Measurements from ENCODE around the gene CENPF.

Gene CENPF

DNA sequence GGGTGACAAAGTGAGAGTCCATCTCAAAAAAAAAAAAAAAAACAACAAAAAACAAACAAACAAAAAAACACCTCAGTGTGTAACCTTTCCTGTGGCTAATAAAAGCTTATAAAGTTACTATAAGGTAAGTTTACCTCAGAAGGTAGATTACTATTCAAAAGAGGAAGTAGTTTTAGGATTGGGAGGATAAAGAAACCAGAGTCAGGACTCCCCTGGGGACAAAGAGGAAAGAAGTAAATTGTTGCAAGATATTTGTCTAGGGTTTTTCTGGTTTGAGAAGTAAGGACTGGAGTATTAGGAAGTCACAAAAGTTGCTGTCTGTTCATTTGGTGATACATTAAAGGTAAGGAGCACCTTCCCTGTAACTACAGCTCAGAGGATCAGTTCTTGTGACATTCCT lies 23.8 kb upstream of the CENPF start:
- Histone ChIP-seq H3K4me1 (ENCODE audit: insufficient read depth, low read length) (peaks cover 5% of the 10 kb centered on the region; the same call in 1 of the 2 replicates), H3K4me3 (ENCODE audit: low read depth in 1 of 2, low read length in 2 of 2) (no peak overlapping the region), H3K9ac (ENCODE audit: low read depth, low read length) (no peak overlapping the region), H3K27me3 (ENCODE audit: insufficient read depth, low read length, poor library complexity) (no peaks in the 10 kb centered on the region), H3K36me3 (ENCODE audit: insufficient read depth, low read length) (no peaks in the 10 kb centered on the region), H3K4me2 (ENCODE audit: insufficient read depth, low read length) (no peak overlapping the region), H3K27ac (ENCODE audit: low read length) (no peak overlapping the region), H4K20me1 (ENCODE audit: insufficient read depth, low read length) (no peaks in the 10 kb centered on the region), H3K79me2 (ENCODE audit: insufficient read depth, low read length) (no peaks in the 10 kb centered on the region), H3K9me3 (ENCODE audit: insufficient read depth, low read length, severe bottlenecking) (peaks cover 17% of the 10 kb centered on the region), H2AFZ (ENCODE audit: low read depth, low read length) (no peak overlapping the region)
- TF ChIP-seq EZH2 (IDR thresholded peaks at IDR 0.05; ENCODE audit: borderline replicate concordance, low read depth, low read length, severe bottlenecking) = no peak
- TF ChIP-seq, protein P1, sequence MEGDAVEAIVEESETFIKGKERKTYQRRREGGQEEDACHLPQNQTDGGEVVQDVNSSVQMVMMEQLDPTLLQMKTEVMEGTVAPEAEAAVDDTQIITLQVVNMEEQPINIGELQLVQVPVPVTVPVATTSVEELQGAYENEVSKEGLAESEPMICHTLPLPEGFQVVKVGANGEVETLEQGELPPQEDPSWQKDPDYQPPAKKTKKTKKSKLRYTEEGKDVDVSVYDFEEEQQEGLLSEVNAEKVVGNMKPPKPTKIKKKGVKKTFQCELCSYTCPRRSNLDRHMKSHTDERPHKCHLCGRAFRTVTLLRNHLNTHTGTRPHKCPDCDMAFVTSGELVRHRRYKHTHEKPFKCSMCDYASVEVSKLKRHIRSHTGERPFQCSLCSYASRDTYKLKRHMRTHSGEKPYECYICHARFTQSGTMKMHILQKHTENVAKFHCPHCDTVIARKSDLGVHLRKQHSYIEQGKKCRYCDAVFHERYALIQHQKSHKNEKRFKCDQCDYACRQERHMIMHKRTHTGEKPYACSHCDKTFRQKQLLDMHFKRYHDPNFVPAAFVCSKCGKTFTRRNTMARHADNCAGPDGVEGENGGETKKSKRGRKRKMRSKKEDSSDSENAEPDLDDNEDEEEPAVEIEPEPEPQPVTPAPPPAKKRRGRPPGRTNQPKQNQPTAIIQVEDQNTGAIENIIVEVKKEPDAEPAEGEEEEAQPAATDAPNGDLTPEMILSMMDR (IDR thresholded peaks at IDR 0.05; ENCODE audit: borderline replicate concordance, extremely low read depth, low read length, poor library complexity, severe bottlenecking) = no peak
- no peak for DNase-seq
- no peak for ATAC-seq (ENCODE audit: insufficient read depth, low read depth)

DNA sequence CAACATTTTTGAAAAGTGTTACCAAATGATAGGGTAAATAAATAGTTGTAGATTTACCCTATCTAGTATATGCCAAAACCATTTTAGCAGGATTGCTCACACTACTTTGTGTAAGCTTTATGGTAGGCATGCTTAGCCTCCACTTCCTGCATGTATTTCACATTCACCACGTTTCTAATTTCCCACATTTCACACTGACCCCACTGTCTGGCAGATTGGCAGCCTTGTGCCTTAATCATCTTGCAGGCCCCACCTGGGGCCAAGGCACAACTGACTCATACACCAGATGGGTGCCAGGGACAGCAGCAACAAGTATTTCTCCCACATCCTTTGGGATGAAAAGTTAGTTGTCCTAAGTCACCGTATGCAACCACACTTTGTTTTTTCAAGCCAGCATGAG lies 21.2 kb upstream of the CENPF start:
- H3K27ac ChIP-seq (ENCODE audit: low read length) = no peak overlapping the region
- H3K36me3 ChIP-seq (ENCODE audit: insufficient read depth, low read length) = no peaks in the 10 kb centered on the region
- TF ChIP-seq, protein P1 (IDR thresholded peaks at IDR 0.05; ENCODE audit: borderline replicate concordance, extremely low read depth, low read length, poor library complexity, severe bottlenecking) = no peak
- no peak for TF ChIP-seq EZH2 (IDR thresholded peaks at IDR 0.05; ENCODE audit: borderline replicate concordance, low read depth, low read length, severe bottlenecking)
- ATAC-seq (ENCODE audit: insufficient read depth, low read depth) (0 out of 3 replicates have a peak, but pooled peaks have one; percentile 31), DNase-seq (no peak)
- no peak overlapping the region for H3K4me2 ChIP-seq (ENCODE audit: insufficient read depth, low read length)
- H4K20me1 ChIP-seq (ENCODE audit: insufficient read depth, low read length) = no peaks in the 10 kb centered on the region
- no peaks in the 10 kb centered on the region for H3K27me3 ChIP-seq (ENCODE audit: insufficient read depth, low read length, poor library complexity)
- H3K4me3 ChIP-seq (ENCODE audit: low read depth in 1 of 2, low read length in 2 of 2) = no peak overlapping the region
- H3K9me3 ChIP-seq (ENCODE audit: insufficient read depth, low read length, severe bottlenecking) = peaks cover 5% of the 10 kb centered on the region
- no peak overlapping the region for H3K9ac ChIP-seq (ENCODE audit: low read depth, low read length)
- peaks cover 5% of the 10 kb centered on the region; the same call in 1 of the 2 replicates for H3K4me1 ChIP-seq (ENCODE audit: insufficient read depth, low read length)
- H2AFZ ChIP-seq (ENCODE audit: low read depth, low read length) = peak overlapping the region; percentile 34; the same call in 1 of the 2 replicates
- no peaks in the 10 kb centered on the region for H3K79me2 ChIP-seq (ENCODE audit: insufficient read depth, low read length)

DNA sequence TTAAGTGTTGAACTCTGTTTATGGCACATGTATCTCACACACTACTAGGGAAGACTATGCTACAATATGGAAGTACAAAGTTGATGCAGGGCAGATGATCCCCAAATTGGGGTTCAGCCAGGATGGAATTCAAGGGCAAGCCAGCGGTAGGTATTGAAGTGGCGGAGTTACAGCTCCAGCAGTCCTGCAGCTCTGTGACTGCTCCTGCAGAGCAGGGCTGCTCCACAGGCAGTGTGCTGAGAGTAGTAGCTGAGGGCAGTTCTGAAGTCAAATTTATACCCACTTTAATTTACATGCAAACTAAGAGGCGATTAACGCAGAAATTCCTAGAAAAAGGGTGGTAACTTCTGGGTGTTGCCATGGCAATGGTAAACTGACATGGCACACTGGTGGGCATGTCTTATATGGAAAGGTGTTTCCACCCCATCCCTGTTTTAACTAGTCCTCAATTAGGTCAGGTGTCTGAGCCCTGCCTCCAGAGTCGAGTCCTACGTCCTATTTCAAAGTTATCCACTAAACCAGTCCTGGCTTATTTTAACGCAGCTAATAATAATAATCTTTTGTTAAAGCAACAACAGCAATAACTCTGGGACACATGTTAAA lies 20.6 kb upstream of the CENPF start:
- H3K27me3 ChIP-seq (ENCODE audit: insufficient read depth, low read length, poor library complexity) = no peaks in the 10 kb centered on the region
- H2AFZ ChIP-seq (ENCODE audit: low read depth, low read length) = no peak overlapping the region
- no peak overlapping the region for H3K4me2 ChIP-seq (ENCODE audit: insufficient read depth, low read length)
- no peak overlapping the region for H3K27ac ChIP-seq (ENCODE audit: low read length)
- no peaks in the 10 kb centered on the region for H3K79me2 ChIP-seq (ENCODE audit: insufficient read depth, low read length)
- H4K20me1 ChIP-seq (ENCODE audit: insufficient read depth, low read length) = no peaks in the 10 kb centered on the region
- no peak for DNase-seq
- peaks cover 5% of the 10 kb centered on the region; the same call in 1 of the 2 replicates for H3K4me1 ChIP-seq (ENCODE audit: insufficient read depth, low read length)
- no peak overlapping the region for H3K9ac ChIP-seq (ENCODE audit: low read depth, low read length)
- TF ChIP-seq EZH2 (IDR thresholded peaks at IDR 0.05; ENCODE audit: borderline replicate concordance, low read depth, low read length, severe bottlenecking) = no peak
- TF ChIP-seq, protein P1 (IDR thresholded peaks at IDR 0.05; ENCODE audit: borderline replicate concordance, extremely low read depth, low read length, poor library complexity, severe bottlenecking) = no peak
- H3K36me3 ChIP-seq (ENCODE audit: insufficient read depth, low read length) = no peaks in the 10 kb centered on the region
- no peak overlapping the region for H3K4me3 ChIP-seq (ENCODE audit: low read depth in 1 of 2, low read length in 2 of 2)
- no peak for ATAC-seq (ENCODE audit: insufficient read depth, low read depth)
- H3K9me3 ChIP-seq (ENCODE audit: insufficient read depth, low read length, severe bottlenecking) = no peaks in the 10 kb centered on the region
